CD4-positive, alpha-beta memory T cell (primary cell): Measurements from ENCODE around the gene CELF6. TPM values are rescaled to one million over a fixed set of nuclear protein-coding genes. Genes with fewer than 3 reads are reported as not detected.

Source experiments
- CTCF ChIA-PET: fragments of 350-600 bp; sonication (Branson Sonifier 250); formaldehyde crosslinking; loops from one replicate; lab custom pipeline; 2021; ENCODE audit warnings: inconsistent platforms; ENCODE audit not compliant: partially characterized antibody; lab: Charles Lee
- POLR2A ChIA-PET: fragments of 350-600 bp; sonication (Branson Sonifier 250); formaldehyde crosslinking; loops from one replicate; lab custom pipeline; 2021; ENCODE audit not compliant: partially characterized antibody; lab: Charles Lee
- DNase-seq, 5 donors: peaks; one replicate each; pipeline versions ENCODE4 v3.0.0 to v3.0.0-alpha.2; 2020 to 2022; ENCODE audit warnings: mixed read lengths in 1 of 5
- H3K27ac ChIP-seq: one replicate; pipeline ENCODE4 v1.7.0; 2013; ENCODE audit warnings: low read depth, low read length
- H3K27me3 ChIP-seq: 2 replicates; pipeline ENCODE4 v1.7.0; 2013; ENCODE audit warnings: mild to moderate bottlenecking, low read length, moderate library complexity; ENCODE audit not compliant: insufficient read depth
- H3K36me3 ChIP-seq: 2 replicates; pipeline ENCODE4 v1.7.0; 2013; ENCODE audit warnings: mild to moderate bottlenecking, low read length, moderate library complexity; ENCODE audit not compliant: insufficient read depth
- H3K4me1 ChIP-seq: 2 replicates; pipeline ENCODE4 v1.7.0; 2013; ENCODE audit warnings: mild to moderate bottlenecking, low read length, moderate library complexity; ENCODE audit not compliant: insufficient read depth
- H3K4me3 ChIP-seq, 2 donors: one replicate each; pipeline ENCODE4 v1.7.0; 2013; ENCODE audit warnings: low read length in 2 of 2, mild to moderate bottlenecking in 1 of 2
- H3K9me3 ChIP-seq, 2 donors: one replicate each; pipeline ENCODE4 v1.7.0; 2013; ENCODE audit warnings: low read length in 2 of 2, control low read depth in 1 of 2; ENCODE audit not compliant: control insufficient read depth in 1 of 2
- H3K27ac Mint-ChIP-seq, 7 donors: one replicate each; pipeline ENCODE4 v1.8.0; 2020 to 2021; ENCODE audit warnings: mixed read lengths in 7 of 7, mild to moderate bottlenecking in 6 of 7, inconsistent platforms in 3 of 7, moderate library complexity in 3 of 7
- H3K27me3 Mint-ChIP-seq, 2 donors: one replicate each; pipeline ENCODE4 v1.8.0; 2020 to 2021; ENCODE audit warnings: mixed read lengths in 2 of 2
- H3K36me3 Mint-ChIP-seq, 2 donors: one replicate each; pipeline ENCODE4 v1.8.0; 2020 to 2021; ENCODE audit warnings: mixed read lengths in 2 of 2, inconsistent platforms in 1 of 2, mild to moderate bottlenecking in 1 of 2
- H3K4me1 Mint-ChIP-seq, 4 donors: one replicate each; pipeline ENCODE4 v1.8.0; 2020 to 2021; ENCODE audit warnings: mixed read lengths in 4 of 4, mild to moderate bottlenecking in 1 of 4
- H3K4me3 Mint-ChIP-seq, 8 donors: one replicate each; pipeline ENCODE4 v1.8.0; 2020 to 2021; ENCODE audit warnings: mixed read lengths in 8 of 8, mild to moderate bottlenecking in 7 of 8, moderate library complexity in 6 of 8, inconsistent platforms in 3 of 8
- H3K9me3 Mint-ChIP-seq, 8 donors: one replicate each; pipeline ENCODE4 v1.8.0; 2020 to 2021; ENCODE audit warnings: mixed read lengths in 8 of 8, mild to moderate bottlenecking in 5 of 8, inconsistent platforms in 3 of 8, moderate library complexity in 1 of 8
- intact Hi-C: fragments of 100-400 bp; cut with micrococcal nuclease; formaldehyde crosslinking; loops from one replicate; pipeline ENCODE4 v1.15.1; 2023
- polyA plus RNA-seq, 2 donors: library from polyadenylated mRNA; unstranded; fragments of 300-500 nt; fragmentation: Illumina TruSeq; gene quantifications; one replicate each; pipeline ENCODE4 v1.2.3, GENCODE V29; 2021
- total RNA-seq, 2 experiments: library from RNA; stranded (reverse); gene quantifications; one replicate each; pipeline ENCODE4 v1.2.3, GENCODE V29; 2021

CELF6 gene
- total and polyA plus RNA-seq, 4 experiments from 2014 or later: 2.6 to 4.9 TPM; not detected in 2

GRCh38 chr15:72354496-72354895, 34.5 kb upstream of the CELF6 start:
- H3K27me3 Mint-ChIP-seq: no peaks in the 10 kb centered on the region
- Histone ChIP-seq H3K27me3 (no peaks in the 10 kb centered on the region), H3K27ac (no peak overlapping the region), H3K4me1 (peaks cover 15% of the 10 kb centered on the region), H3K36me3 (peaks cover 60% of the 10 kb centered on the region), H3K9me3 (no peaks in the 10 kb centered on the region), H3K4me3 (no peak overlapping the region)
- no peaks in the 10 kb centered on the region for H3K9me3 Mint-ChIP-seq
- H3K36me3 Mint-ChIP-seq: peaks cover 54 to 79% of the 10 kb centered on the region in 2 donors
- ChIA-PET POLR2A (no interaction called here), CTCF (interaction anchor here (1.1 kb wide), 1 partner anchor 245 kb away, joined by 4 read pairs; no protein-coding TSS in a partner anchor)
- H3K4me3 Mint-ChIP-seq: no peak overlapping the region
- peaks cover 8 to 22% (median 14%) of the 10 kb centered on the region in 4 donors for H3K4me1 Mint-ChIP-seq
- intact Hi-C loops: no loop called here
- no peak for DNase-seq
- no peak overlapping the region for H3K27ac Mint-ChIP-seq

- Mint-ChIP-seq H3K9me3 (no peaks in the 10 kb centered on the region), H3K4me1 (peaks cover 0 to 10% (median 5%) of the 10 kb centered on the region in 4 donors), H3K36me3 (peaks cover 66 to 88% of the 10 kb centered on the region in 2 donors), H3K27ac (peak overlapping the region in 1 of 7 donors; percentile 43), H3K27me3 (no peaks in the 10 kb centered on the region), H3K4me3 (no peak overlapping the region)
- H3K4me3 ChIP-seq: no peak overlapping the region
- peaks cover 72% of the 10 kb centered on the region for H3K36me3 ChIP-seq
- no peaks in the 10 kb centered on the region for H3K9me3 ChIP-seq
- ChIA-PET CTCF (no interaction called here), POLR2A (no interaction called here)
- H3K27ac ChIP-seq: no peak overlapping the region
- intact Hi-C loops: no loop called here
- no peaks in the 10 kb centered on the region for H3K27me3 ChIP-seq
- H3K4me1 ChIP-seq: peaks cover 3% of the 10 kb centered on the region
- DNase-seq: no peak
Measured at GRCh38 chr15:72353266-72353665, 33.3 kb upstream of the CELF6 start.

- H3K27ac Mint-ChIP-seq: peak overlapping the region in 1 of 7 donors; percentile 54
- H3K36me3 ChIP-seq: peaks cover 63% of the 10 kb centered on the region
- H3K9me3 Mint-ChIP-seq: no peaks in the 10 kb centered on the region
- POLR2A ChIA-PET: no interaction called here
- no peak for DNase-seq
- no peaks in the 10 kb centered on the region for H3K27me3 Mint-ChIP-seq
- CTCF ChIA-PET: interaction anchor here (1.1 kb wide), 1 partner anchor 187 kb away, joined by 3 read pairs; no protein-coding TSS in a partner anchor
- H3K4me3 ChIP-seq: no peak overlapping the region
- H3K9me3 ChIP-seq: no peaks in the 10 kb centered on the region
- no peaks in the 10 kb centered on the region for H3K4me1 ChIP-seq
- peaks cover 48 to 71% of the 10 kb centered on the region in 2 donors for H3K36me3 Mint-ChIP-seq
- H3K4me3 Mint-ChIP-seq: no peak overlapping the region
- H3K4me1 Mint-ChIP-seq: no peaks in the 10 kb centered on the region
- no peak overlapping the region for H3K27ac ChIP-seq
- H3K27me3 ChIP-seq: no peaks in the 10 kb centered on the region
- intact Hi-C loops: loop anchor here (10.0 kb wide), 1 partner anchor 329 kb away; no protein-coding TSS in a partner anchor
Measured at GRCh38 chr15:72345806-72346205, 25.8 kb upstream of the CELF6 start.

GRCh38 chr15:72345280-72345679, 25.3 kb upstream of the CELF6 start:
- Mint-ChIP-seq H3K27me3 (no peaks in the 10 kb centered on the region), H3K36me3 (peaks cover 43 to 66% of the 10 kb centered on the region in 2 donors), H3K27ac (no peak overlapping the region), H3K9me3 (no peaks in the 10 kb centered on the region), H3K4me1 (no peaks in the 10 kb centered on the region), H3K4me3 (no peak overlapping the region)
- H3K27me3 ChIP-seq: no peaks in the 10 kb centered on the region
- CTCF ChIA-PET: no interaction called here
- H3K27ac ChIP-seq: no peak overlapping the region
- H3K36me3 ChIP-seq: peaks cover 58% of the 10 kb centered on the region
- no peak for DNase-seq
- H3K9me3 ChIP-seq: no peaks in the 10 kb centered on the region
- no peak overlapping the region for H3K4me3 ChIP-seq
- H3K4me1 ChIP-seq: no peaks in the 10 kb centered on the region
- intact Hi-C loops: loop anchor here (10.0 kb wide), 1 partner anchor 330 kb away; no protein-coding TSS in a partner anchor
- POLR2A ChIA-PET: no interaction called here

- intact Hi-C loops: loop anchor here (5.0 to 10.0 kb wide), 2 partner anchors 330 to 738 kb away; no protein-coding TSS in a partner anchor
- ChIA-PET POLR2A (no interaction called here), CTCF (no interaction called here)
- H3K4me1 ChIP-seq: no peaks in the 10 kb centered on the region
- peaks cover 54% of the 10 kb centered on the region for H3K36me3 ChIP-seq
- no peak for DNase-seq
- no peak overlapping the region for H3K4me3 ChIP-seq
- H3K9me3 Mint-ChIP-seq: no peaks in the 10 kb centered on the region
- H3K9me3 ChIP-seq: no peaks in the 10 kb centered on the region
- H3K27me3 ChIP-seq: no peaks in the 10 kb centered on the region
- H3K4me1 Mint-ChIP-seq: no peaks in the 10 kb centered on the region
- no peaks in the 10 kb centered on the region for H3K27me3 Mint-ChIP-seq
- H3K27ac Mint-ChIP-seq: peak overlapping the region in 2 of 7 donors; percentile 24 to 28
- H3K27ac ChIP-seq: no peak overlapping the region
- no peak overlapping the region for H3K4me3 Mint-ChIP-seq
- peaks cover 44 to 67% of the 10 kb centered on the region in 2 donors for H3K36me3 Mint-ChIP-seq
Measured at GRCh38 chr15:72344602-72345001, 24.6 kb upstream of the CELF6 start.

DNA sequence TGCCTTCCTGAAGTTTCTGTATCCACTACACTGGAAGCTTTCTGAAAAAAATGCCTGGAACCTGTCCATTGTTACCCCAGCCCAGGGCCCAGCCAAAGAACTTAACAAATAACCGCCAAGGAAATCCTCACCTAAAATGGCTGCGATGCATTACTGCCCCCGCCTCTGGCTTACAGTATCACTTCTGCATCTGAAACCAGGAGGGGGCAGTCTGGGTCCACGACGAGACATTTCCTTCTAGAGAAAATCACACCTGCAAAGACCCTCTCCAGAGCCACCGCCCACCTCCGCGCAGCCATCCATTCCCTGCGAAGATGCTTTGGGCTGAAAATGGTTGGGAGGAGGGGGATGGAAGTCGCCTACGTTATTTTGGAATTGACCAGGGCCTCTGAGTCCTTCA, 22.4 kb upstream of the CELF6 start:
- H3K9me3 Mint-ChIP-seq: peaks cover 0 to 2% (median 0%) of the 10 kb centered on the region in 8 donors
- Histone ChIP-seq H3K4me1 (no peaks in the 10 kb centered on the region), H3K36me3 (peaks cover 32% of the 10 kb centered on the region), H3K9me3 (no peaks in the 10 kb centered on the region), H3K27me3 (no peaks in the 10 kb centered on the region), H3K27ac (no peak overlapping the region), H3K4me3 (no peak overlapping the region)
- H3K4me1 Mint-ChIP-seq: no peaks in the 10 kb centered on the region
- no peak overlapping the region for H3K27ac Mint-ChIP-seq
- CTCF ChIA-PET: no interaction called here
- H3K27me3 Mint-ChIP-seq: no peaks in the 10 kb centered on the region
- peak; percentile 20 to 51 (median 29) for DNase-seq
- POLR2A ChIA-PET: no interaction called here
- peaks cover 43 to 62% of the 10 kb centered on the region in 2 donors for H3K36me3 Mint-ChIP-seq
- intact Hi-C loops: loop anchor here (5.0 to 10.0 kb wide), 2 partner anchors 332 to 740 kb away; no protein-coding TSS in a partner anchor
- no peak overlapping the region for H3K4me3 Mint-ChIP-seq

GRCh38 chr15:72341361-72341760, 21.4 kb upstream of the CELF6 start:
- ChIA-PET POLR2A (no interaction called here), CTCF (interaction anchor here (0.7 kb wide), 1 partner anchor 330 kb away, joined by 3 read pairs; no protein-coding TSS in a partner anchor)
- H3K36me3 Mint-ChIP-seq: peaks cover 37 to 55% of the 10 kb centered on the region in 2 donors
- H3K27ac Mint-ChIP-seq: peak overlapping the region in 1 of 7 donors; percentile 48
- no peaks in the 10 kb centered on the region for H3K27me3 Mint-ChIP-seq
- Histone ChIP-seq H3K27ac (no peak overlapping the region), H3K9me3 (no peaks in the 10 kb centered on the region), H3K27me3 (no peaks in the 10 kb centered on the region), H3K4me3 (no peak overlapping the region), H3K36me3 (peaks cover 24% of the 10 kb centered on the region), H3K4me1 (no peaks in the 10 kb centered on the region)
- no peak for DNase-seq
- no peaks in the 10 kb centered on the region for H3K4me1 Mint-ChIP-seq
- intact Hi-C loops: loop anchor here (5.0 to 10.0 kb wide), 2 partner anchors 333 to 741 kb away; no protein-coding TSS in a partner anchor
- H3K9me3 Mint-ChIP-seq: peaks cover 0 to 2% (median 0%) of the 10 kb centered on the region in 8 donors
- H3K4me3 Mint-ChIP-seq: no peak overlapping the region
